Vagina (tissue), 2 donors: ENCODE data around the gene ARHGEF4.

Experiments
- POLR2A ChIP-seq, 2 donors: fragments of 450-650 bp; IDR thresholded peaks; one replicate each; pipeline ENCODE4 v1.6.1; 2017; ENCODE audit warnings: antibody characterized with exemption in 2 of 2, mild to moderate bottlenecking in 2 of 2, moderate library complexity in 2 of 2
- POLR2AphosphoS5 ChIP-seq, 2 donors: sonication (generic); formaldehyde crosslinking; IDR thresholded peaks; one replicate each; pipeline ENCODE4 v1.9.0; 2017; ENCODE audit warnings: antibody characterized with exemption in 2 of 2, mild to moderate bottlenecking in 2 of 2, low read depth in 1 of 2; ENCODE audit not compliant: insufficient read depth in 1 of 2
- TF ChIP-seq, protein P1 (sequence below), 3 experiments: fragments of 450-650 bp in 2 of 3; fragments of 200-600 bp in 1 of 3; sonication (generic) in 1 of 3; IDR thresholded peaks; one replicate each; pipeline ENCODE4 v1.5.1; 2017 to 2019; ENCODE audit warnings: antibody characterized with exemption in 3 of 3, mild to moderate bottlenecking in 2 of 3, moderate library complexity in 2 of 3

DNA sequence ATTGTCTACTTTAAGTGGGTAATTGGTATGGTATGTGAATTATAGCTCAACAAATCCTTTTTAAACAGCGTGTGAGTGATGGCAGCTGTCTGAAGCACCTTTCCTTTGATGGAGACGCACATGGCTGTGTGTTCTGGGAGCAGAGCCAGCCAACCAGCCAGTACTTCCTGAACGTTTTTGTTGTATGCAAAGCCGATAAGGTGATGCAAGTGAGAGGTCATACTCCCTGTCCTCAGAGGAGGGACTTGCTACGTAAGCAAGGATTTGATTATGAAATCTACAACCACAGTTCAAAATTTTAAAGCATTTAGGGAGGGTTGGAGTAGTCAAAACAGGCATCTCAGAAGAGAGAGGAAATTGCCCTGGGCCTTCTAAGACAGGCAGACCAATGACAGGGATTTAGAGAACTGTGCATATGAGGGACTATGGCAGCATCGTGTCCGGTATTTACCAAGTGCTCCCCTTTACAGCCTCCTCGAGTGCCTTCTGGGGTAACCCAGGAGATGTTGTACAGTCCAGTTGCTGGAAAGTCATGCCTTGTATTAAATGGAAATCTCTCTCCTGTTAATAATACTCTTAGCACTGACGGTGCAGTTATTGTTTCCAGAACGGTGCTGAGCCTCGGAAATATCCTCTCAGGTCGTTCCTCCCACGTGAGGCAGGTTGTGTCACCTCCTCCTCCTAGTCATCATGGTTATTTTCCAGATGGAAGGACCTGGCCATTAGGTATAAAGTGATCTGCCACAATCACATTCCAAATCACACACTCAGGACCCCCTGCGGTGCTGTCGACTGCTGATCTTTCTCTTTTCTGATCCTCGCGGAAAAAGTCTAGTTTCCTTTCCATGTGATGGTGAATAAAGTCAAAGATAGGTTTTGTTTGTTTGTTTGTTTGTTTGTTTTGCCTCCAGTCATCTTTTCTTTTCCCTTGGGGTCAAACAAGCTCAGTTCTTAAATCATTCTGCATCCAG is 28.4 kb downstream of the ARHGEF4 start:
- TF ChIP-seq POLR2A (IDR thresholded peaks at IDR 0.05): no peak
- TF ChIP-seq, protein P1, sequence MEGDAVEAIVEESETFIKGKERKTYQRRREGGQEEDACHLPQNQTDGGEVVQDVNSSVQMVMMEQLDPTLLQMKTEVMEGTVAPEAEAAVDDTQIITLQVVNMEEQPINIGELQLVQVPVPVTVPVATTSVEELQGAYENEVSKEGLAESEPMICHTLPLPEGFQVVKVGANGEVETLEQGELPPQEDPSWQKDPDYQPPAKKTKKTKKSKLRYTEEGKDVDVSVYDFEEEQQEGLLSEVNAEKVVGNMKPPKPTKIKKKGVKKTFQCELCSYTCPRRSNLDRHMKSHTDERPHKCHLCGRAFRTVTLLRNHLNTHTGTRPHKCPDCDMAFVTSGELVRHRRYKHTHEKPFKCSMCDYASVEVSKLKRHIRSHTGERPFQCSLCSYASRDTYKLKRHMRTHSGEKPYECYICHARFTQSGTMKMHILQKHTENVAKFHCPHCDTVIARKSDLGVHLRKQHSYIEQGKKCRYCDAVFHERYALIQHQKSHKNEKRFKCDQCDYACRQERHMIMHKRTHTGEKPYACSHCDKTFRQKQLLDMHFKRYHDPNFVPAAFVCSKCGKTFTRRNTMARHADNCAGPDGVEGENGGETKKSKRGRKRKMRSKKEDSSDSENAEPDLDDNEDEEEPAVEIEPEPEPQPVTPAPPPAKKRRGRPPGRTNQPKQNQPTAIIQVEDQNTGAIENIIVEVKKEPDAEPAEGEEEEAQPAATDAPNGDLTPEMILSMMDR (IDR thresholded peaks at IDR 0.05): no peak
- peak in 1 of 2 donors; percentile 80 for TF ChIP-seq POLR2AphosphoS5 (IDR thresholded peaks at IDR 0.05; ENCODE audit: insufficient read depth in 1 of 2, low read depth in 1 of 2)
